Stomach (tissue), 9 donors: ENCODE data around the gene PRICKLE2. TPM values are rescaled to one million over a fixed set of nuclear protein-coding genes. Genes with fewer than 3 reads are reported as not detected.

Source experiments
- DNase-seq, 2 donors: peaks; one replicate each; pipeline versions ENCODE4 v3.0.0 to v3.0.0-alpha.2; 2013 to 2019
- H3K27ac ChIP-seq, 5 donors: fragments of 200-600 bp in 4 of 5; sonication (generic) in 4 of 5; one replicate each; pipeline ENCODE4 v1.5.1; 2013 to 2019; ENCODE audit warnings: mild to moderate bottlenecking in 1 of 5, moderate library complexity in 1 of 5
- H3K27me3 ChIP-seq, 3 donors: fragments of 200-600 bp; sonication (generic); one replicate each; pipeline ENCODE4 v1.5.1; 2017 to 2019; ENCODE audit warnings: mixed run types in 1 of 3
- H3K36me3 ChIP-seq, 4 donors: fragments of 200-600 bp; sonication (generic); 1 replicate in 3 of 4; 2 replicates in 1 of 4; pipeline ENCODE4 v1.5.1; 2016 to 2019
- H3K4me1 ChIP-seq, 4 donors: fragments of 200-600 bp; sonication (generic); one replicate each; pipeline ENCODE4 v1.5.1; 2016 to 2019
- H3K4me3 ChIP-seq, 4 donors: fragments of 200-600 bp; sonication (generic) in 3 of 4; one replicate each; pipeline ENCODE4 v1.5.1; 2016 to 2019; ENCODE audit warnings: mild to moderate bottlenecking in 1 of 4
- H3K9me3 ChIP-seq, 4 donors: fragments of 200-600 bp; sonication (generic); one replicate each; pipeline ENCODE4 v1.5.1; 2016 to 2019
- EP300 ChIP-seq: sonication (generic); formaldehyde crosslinking; IDR thresholded peaks from one replicate; pipeline ENCODE4 v1.6.1; 2017; ENCODE audit warnings: antibody characterized with exemption
- POLR2A ChIP-seq, 4 donors: fragments of 450-650 bp; IDR thresholded peaks; one replicate each; pipeline ENCODE4 v1.6.1; 2016; ENCODE audit warnings: antibody characterized with exemption in 4 of 4, control low read depth in 2 of 4, mild to moderate bottlenecking in 1 of 4, moderate library complexity in 1 of 4
- POLR2AphosphoS5 ChIP-seq, 3 donors: sonication (generic); formaldehyde crosslinking; IDR thresholded peaks; one replicate each; pipeline ENCODE4 v1.6.1; 2016; ENCODE audit warnings: antibody characterized with exemption in 3 of 3
- WGBS, 5 donors: extraction: QIAGEN DNeasy Blood & Tissue Kit in 3 of 5; methylation state at CpG; one replicate each; pipeline versions ENCODE4 v1.1.5 to v1.1.7; 2013 to 2018; 5-methylcytosine and 5-hydroxymethylcytosine counted together
- intact Hi-C: fragments of 100-400 bp; cut with DNase I; formaldehyde crosslinking; loops from one replicate; pipeline ENCODE4 v1.15.1; 2023; ENCODE audit warnings: low total_unique reads
- polyA plus RNA-seq, 3 donors: library from polyadenylated mRNA; stranded (reverse); fragments of 200-250 nt; gene quantifications; one replicate each; pipeline ENCODE4 v1.2.3, GENCODE V29; 2013
- total RNA-seq, 5 donors: library from RNA; depleted of rRNA; stranded (reverse); fragments of >200 nt; gene quantifications; one replicate each; pipeline versions ENCODE4 v1.1.0 to v1.2.3, GENCODE V29; 2014 to 2016
- TF ChIP-seq, protein P1 (sequence below), 7 experiments: fragments of 450-650 bp in 4 of 7; fragments of 200-600 bp in 3 of 7; sonication (generic) in 3 of 7; IDR thresholded peaks; one replicate each; pipeline ENCODE4 v1.5.1; 2016 to 2019; ENCODE audit warnings: antibody characterized with exemption in 7 of 7, control low read depth in 2 of 7, mild to moderate bottlenecking in 1 of 7
- donor health status: healthy with polysubstance abuse.
- donor health status: Bipolar disorder and iron deficiency.
- donor health status: healthy.

PRICKLE2 gene
- total and polyA plus RNA-seq, 8 donors: 3.7 to 59.1 (median 21.0) TPM

DNA sequence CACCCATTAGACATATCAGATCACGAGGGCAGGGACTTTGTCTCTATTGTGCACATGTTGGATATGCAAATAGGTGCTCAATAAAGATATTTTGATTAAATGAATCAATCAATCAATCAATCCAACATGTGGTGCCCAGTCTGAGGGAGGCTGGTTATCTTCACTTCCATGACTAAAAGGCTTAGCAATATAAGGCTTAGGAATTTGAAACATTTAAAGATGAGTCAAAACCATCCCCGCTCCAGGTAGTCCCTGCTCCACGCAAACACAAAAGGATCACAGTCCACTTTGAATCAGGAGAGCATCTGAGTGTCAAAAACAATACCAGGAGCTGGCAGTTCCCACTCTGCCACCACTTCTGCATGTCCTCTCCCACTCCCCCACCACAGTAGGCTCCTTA, 25.8 kb upstream of the PRICKLE2 start:
- no peak for TF ChIP-seq EP300
- no peak for TF ChIP-seq POLR2AphosphoS5 (IDR thresholded peaks at IDR 0.05)
- TF ChIP-seq POLR2A (IDR thresholded peaks at IDR 0.05): no peak
- WGBS, 5 donors: 77 to 93% (median 89%) methylated on average over 3 of the region's 3 CpGs
- Histone ChIP-seq H3K27me3 (no peaks in the 10 kb centered on the region), H3K27ac (no peak overlapping the region), H3K9me3 (no peaks in the 10 kb centered on the region), H3K36me3 (no peaks in the 10 kb centered on the region), H3K4me3 (no peak overlapping the region), H3K4me1 (peaks cover 0 to 43% (median 21%) of the 10 kb centered on the region in 4 donors)
- DNase-seq: no peak
- intact Hi-C loops: no loop called here

DNA sequence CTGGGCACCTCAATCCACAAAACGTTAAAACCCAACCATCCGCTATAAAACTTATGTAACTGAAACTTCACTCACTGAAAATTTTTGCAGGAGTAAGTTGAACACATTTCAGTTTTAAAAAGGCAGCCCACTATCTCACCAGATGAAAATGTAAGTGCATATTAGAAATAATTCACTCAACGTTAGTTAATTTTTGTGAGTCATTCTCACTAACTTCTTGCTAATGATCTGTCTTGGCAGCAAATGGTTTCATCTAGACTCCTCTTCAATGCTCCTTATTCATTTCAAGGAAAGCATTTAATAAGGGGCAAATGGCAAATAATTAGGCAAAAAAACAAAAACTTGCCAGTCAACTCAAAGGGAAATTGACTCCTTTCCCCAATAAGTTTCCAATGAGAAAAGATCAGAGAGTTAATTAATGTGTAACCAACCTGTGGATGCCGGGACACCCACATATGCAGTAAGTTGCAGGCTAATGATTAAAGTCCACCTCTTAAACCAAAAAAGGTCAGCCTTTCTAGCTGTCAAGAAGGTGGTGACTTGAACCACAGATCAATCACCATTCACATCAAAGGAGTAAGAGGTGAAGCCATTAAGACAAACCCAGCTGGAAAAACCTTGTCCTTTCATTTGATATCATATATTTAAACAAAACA, 22.9 kb upstream of the PRICKLE2 start:
- no peak overlapping the region for H3K27ac ChIP-seq
- no peak for DNase-seq
- H3K36me3 ChIP-seq: no peaks in the 10 kb centered on the region
- WGBS, 5 donors: 57 to 63% (median 59%) methylated on average over 4 of the region's 4 CpGs
- peaks cover 0 to 24% (median 13%) of the 10 kb centered on the region in 4 donors for H3K4me1 ChIP-seq
- H3K4me3 ChIP-seq: no peak overlapping the region
- H3K9me3 ChIP-seq: no peaks in the 10 kb centered on the region
- TF ChIP-seq, protein P1, sequence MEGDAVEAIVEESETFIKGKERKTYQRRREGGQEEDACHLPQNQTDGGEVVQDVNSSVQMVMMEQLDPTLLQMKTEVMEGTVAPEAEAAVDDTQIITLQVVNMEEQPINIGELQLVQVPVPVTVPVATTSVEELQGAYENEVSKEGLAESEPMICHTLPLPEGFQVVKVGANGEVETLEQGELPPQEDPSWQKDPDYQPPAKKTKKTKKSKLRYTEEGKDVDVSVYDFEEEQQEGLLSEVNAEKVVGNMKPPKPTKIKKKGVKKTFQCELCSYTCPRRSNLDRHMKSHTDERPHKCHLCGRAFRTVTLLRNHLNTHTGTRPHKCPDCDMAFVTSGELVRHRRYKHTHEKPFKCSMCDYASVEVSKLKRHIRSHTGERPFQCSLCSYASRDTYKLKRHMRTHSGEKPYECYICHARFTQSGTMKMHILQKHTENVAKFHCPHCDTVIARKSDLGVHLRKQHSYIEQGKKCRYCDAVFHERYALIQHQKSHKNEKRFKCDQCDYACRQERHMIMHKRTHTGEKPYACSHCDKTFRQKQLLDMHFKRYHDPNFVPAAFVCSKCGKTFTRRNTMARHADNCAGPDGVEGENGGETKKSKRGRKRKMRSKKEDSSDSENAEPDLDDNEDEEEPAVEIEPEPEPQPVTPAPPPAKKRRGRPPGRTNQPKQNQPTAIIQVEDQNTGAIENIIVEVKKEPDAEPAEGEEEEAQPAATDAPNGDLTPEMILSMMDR (IDR thresholded peaks at IDR 0.05): no peak
- TF ChIP-seq POLR2A (IDR thresholded peaks at IDR 0.05): no peak
- no peak for TF ChIP-seq POLR2AphosphoS5 (IDR thresholded peaks at IDR 0.05)
- TF ChIP-seq EP300: no peak
- H3K27me3 ChIP-seq: no peaks in the 10 kb centered on the region
- intact Hi-C loops: no loop called here

DNA sequence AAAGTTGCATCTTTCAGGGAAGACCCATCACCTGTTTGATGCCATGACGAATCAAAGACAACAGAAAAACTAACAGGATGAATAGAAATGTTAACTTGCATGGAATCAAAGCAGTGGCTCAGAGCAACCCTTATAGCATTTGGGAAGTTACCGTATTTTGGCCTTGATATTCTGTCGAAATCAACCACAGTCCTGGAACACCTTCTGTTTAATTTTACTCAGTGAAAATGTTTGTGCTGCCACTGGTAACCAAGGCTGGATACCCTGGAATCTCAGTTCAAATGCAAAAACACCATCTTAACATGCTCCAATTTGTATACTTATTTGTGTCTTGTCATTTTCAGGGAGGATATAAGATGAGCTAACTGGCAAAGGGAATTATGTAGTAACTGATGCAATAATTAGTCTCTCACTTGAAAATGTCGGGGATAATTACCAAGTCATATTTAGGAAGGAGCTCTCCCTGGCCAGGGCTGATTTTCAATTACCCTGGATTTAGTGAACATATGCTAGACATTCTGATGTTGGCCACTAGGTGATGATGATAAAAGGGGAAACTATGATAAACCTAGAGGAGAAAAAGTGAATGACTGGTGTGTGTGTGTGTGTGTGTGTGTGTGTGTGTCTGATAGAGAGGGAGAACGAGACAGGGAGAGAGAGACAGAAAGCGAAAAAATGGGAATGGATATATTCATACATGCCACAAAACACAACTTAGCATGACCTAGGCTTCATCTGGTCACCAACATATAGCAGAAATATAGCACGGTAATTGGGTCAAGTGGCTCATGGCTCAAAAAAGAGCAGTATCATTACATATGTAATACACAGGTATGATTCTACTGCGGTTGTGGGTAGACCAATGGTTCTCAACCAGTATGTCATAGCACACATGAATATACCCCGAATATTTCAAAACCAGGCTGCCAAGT, 19.0 kb upstream of the PRICKLE2 start:
- DNase-seq: no peak
- 73 to 86% (median 73%) methylated on average over 9 of the region's 9 CpGs for WGBS, 5 donors
- Histone ChIP-seq H3K4me1 (peaks cover 0 to 40% (median 20%) of the 10 kb centered on the region in 4 donors), H3K9me3 (no peaks in the 10 kb centered on the region), H3K36me3 (no peaks in the 10 kb centered on the region), H3K27me3 (no peaks in the 10 kb centered on the region), H3K27ac (peak overlapping the region in 1 of 5 donors; percentile 29), H3K4me3 (no peak overlapping the region)
- intact Hi-C loops: no loop called here
- no peak for TF ChIP-seq POLR2A (IDR thresholded peaks at IDR 0.05)
- TF ChIP-seq EP300: no peak
- TF ChIP-seq POLR2AphosphoS5 (IDR thresholded peaks at IDR 0.05): no peak
- TF ChIP-seq, protein P1 (IDR thresholded peaks at IDR 0.05): peak in 3 of 7 experiments; percentile 14 to 41 (median 23)

DNA sequence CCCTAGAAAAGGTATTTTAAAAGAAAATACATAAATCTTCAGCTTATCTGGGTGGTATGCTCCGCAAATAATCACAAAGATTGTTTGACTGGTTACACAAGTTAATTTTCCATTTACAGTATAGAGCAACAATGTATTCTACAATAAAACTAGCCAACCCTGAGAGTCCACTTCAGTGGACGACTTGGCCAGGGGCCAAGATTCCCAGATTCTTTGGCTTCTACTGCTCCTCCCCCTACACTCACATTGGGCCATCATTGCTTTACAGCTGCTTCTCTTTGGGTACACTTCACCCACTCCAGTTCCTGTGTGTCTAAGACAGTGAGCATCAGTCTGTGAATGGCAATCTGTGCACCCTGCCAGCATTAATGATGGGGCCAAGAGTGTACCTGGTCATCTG, 17.2 kb upstream of the PRICKLE2 start:
- intact Hi-C loops: no loop called here
- 26 to 64% (median 30%) methylated on average over 2 of the region's 2 CpGs for WGBS, 5 donors
- peak; percentile 36 to 81 for DNase-seq
- Histone ChIP-seq H3K27me3 (no peaks in the 10 kb centered on the region), H3K4me3 (no peak overlapping the region), H3K4me1 (peaks cover 0 to 39% (median 16%) of the 10 kb centered on the region in 4 donors), H3K27ac (peak overlapping the region in 2 of 5 donors; percentile 9 to 21), H3K9me3 (peaks cover 0 to 6% (median 5%) of the 10 kb centered on the region in 4 donors), H3K36me3 (peaks cover 0 to 7% (median 3%) of the 10 kb centered on the region in 4 donors)
- TF ChIP-seq, protein P1 (IDR thresholded peaks at IDR 0.05): no peak
- TF ChIP-seq POLR2A (IDR thresholded peaks at IDR 0.05) (no peak), EP300 (no peak), POLR2AphosphoS5 (IDR thresholded peaks at IDR 0.05) (no peak)
